ENCODE data around the gene SLC49A3. TPM values are rescaled to one million over a fixed set of nuclear protein-coding genes. Genes with fewer than 3 reads are reported as not detected.
A peak's percentile ranks its signal among the peaks of the same experiment; 100 is the strongest.

SLC49A3 gene
- total and polyA plus RNA-seq, 2 experiments from 2014 or later, result 1.9 to 2.3 TPM

DNA sequence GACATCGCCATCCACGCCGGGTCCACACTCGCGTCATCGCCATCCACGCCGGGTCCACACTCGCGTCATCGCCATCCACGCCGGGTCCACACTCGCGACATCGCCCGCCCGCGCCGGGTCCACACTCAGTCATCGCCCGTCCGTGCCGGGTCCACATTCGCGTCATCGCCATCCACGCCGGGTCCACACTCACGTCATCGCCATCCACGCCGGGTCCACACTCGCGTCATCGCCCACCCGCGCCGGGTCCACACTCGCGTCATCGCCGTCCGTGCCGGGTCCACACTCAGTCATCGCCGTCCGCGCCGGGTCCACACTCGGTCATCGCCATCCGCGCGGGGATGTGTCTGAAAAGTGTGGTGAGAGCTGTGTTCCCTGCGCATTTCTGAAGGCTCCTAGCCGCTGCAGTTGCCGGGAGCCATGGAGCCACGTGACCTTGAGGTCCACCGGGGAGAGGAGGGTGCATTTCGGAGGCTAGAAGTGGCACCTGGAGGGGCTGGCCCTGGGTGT is 34.0 kb upstream of the SLC49A3 start:
- H3K27ac ChIP-seq, result peak overlapping the region; percentile 30
- TF ChIP-seq, protein P1, sequence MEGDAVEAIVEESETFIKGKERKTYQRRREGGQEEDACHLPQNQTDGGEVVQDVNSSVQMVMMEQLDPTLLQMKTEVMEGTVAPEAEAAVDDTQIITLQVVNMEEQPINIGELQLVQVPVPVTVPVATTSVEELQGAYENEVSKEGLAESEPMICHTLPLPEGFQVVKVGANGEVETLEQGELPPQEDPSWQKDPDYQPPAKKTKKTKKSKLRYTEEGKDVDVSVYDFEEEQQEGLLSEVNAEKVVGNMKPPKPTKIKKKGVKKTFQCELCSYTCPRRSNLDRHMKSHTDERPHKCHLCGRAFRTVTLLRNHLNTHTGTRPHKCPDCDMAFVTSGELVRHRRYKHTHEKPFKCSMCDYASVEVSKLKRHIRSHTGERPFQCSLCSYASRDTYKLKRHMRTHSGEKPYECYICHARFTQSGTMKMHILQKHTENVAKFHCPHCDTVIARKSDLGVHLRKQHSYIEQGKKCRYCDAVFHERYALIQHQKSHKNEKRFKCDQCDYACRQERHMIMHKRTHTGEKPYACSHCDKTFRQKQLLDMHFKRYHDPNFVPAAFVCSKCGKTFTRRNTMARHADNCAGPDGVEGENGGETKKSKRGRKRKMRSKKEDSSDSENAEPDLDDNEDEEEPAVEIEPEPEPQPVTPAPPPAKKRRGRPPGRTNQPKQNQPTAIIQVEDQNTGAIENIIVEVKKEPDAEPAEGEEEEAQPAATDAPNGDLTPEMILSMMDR (IDR thresholded peaks at IDR 0.05; ENCODE audit: low read depth, low read length), result no peak
- H3K4me1 ChIP-seq (ENCODE audit: low read depth), result no peaks in the 10 kb centered on the region

DNA sequence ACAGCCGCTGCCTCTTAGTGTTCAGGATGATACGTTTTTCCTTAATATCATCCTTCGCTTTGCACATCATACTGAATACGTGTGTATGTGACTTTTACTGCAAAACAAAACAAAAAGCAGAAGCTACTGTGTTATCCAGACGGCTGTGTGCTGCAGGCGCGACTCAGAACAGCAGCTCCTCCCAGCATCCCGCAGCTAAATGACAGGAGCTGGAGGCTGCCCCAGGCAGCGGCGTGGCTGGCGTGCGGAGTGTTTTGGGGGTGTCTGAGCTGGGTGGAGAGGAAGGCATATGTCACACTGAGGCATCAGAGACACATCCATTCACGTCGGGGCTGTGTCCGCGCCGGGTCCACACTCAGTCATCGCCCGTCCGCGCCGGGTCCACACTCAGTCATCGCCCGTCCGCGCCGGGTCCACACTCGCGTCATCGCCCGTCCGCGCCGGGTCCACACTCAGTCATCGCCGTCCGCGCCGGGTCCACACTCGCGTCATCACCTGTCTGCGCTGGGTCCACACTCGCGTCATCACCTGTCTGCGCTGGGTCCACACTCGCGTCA is 33.3 kb upstream of the SLC49A3 start:
- Histone ChIP-seq H3K4me3 (no peak overlapping the region), H3K27ac (no peak overlapping the region), H3K4me1 (ENCODE audit: low read depth) (no peaks in the 10 kb centered on the region), H3K27me3 (no peaks in the 10 kb centered on the region), H3K9me3 (ENCODE audit: low read depth) (no peaks in the 10 kb centered on the region), H3K36me3 (no peaks in the 10 kb centered on the region)
- TF ChIP-seq, protein P1 (IDR thresholded peaks at IDR 0.05; ENCODE audit: low read depth, low read length), result no peak
- DNase-seq (ENCODE audit: low read depth in 1 of 2, low spot score in 1 of 2), result no peak

More for the DNA sequence above, 34.0 kb upstream of the SLC49A3 start:
- no peak for DNase-seq (ENCODE audit: low read depth in 1 of 2, low spot score in 1 of 2)
- H3K9me3 ChIP-seq (ENCODE audit: low read depth), result no peaks in the 10 kb centered on the region
- H3K4me3 ChIP-seq, result no peak overlapping the region
- no peaks in the 10 kb centered on the region for H3K27me3 ChIP-seq
- no peaks in the 10 kb centered on the region for H3K36me3 ChIP-seq

DNA sequence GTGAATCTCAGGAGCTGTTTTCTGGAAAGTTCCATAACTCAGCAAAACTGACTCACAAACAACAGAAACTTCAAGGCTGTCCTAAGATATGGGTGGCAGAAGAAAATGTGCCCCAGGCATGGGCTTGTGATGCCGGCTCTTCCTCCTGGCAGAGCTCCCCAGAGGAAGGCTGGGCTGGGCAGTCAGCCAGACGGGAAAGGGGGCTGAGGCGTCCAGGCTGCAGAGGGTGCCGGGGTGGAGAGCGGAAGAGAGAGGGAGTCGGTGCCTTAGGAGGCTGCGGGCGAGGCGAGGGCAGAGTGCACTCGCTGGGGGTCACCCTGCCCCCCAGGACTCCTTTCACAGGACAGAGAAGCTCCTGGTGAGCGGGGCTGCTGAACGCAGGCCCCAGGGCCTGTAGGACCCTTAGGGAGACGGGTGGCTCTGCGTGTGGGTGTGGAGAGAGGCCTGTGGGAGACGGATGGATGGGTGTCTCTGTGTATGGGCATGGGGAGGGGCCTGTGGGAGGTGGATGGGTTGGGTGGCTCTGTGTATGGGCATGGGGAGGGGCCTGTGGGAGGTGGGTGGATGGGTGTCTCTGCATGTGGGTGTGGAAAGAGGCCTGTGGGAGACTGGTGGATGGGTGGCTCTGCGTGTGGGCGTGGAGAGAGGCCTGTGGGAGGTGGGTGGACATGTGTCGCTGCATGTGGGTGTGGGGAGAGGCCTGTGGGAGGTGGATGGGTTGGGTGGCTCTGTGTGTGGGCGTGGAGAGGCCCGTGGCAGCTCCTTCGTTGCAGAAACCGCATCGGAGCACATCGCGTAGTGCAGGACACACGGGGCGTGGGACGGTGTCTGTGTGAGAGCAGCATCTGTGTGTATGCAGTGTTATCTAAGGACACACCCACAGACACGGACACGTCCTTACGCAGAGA is 32.6 kb upstream of the SLC49A3 start:
- TF ChIP-seq, protein P1 (IDR thresholded peaks at IDR 0.05; ENCODE audit: low read depth, low read length), result no peak
- no peaks in the 10 kb centered on the region for H3K4me1 ChIP-seq (ENCODE audit: low read depth)
- no peaks in the 10 kb centered on the region for H3K36me3 ChIP-seq
- H3K27me3 ChIP-seq, result no peaks in the 10 kb centered on the region
- no peak overlapping the region for H3K4me3 ChIP-seq
- no peaks in the 10 kb centered on the region for H3K9me3 ChIP-seq (ENCODE audit: low read depth)
- peak in 1 of 2 donors; percentile 62 for DNase-seq (ENCODE audit: low read depth in 1 of 2, low spot score in 1 of 2)
- peak overlapping the region; percentile 28 for H3K27ac ChIP-seq

DNA sequence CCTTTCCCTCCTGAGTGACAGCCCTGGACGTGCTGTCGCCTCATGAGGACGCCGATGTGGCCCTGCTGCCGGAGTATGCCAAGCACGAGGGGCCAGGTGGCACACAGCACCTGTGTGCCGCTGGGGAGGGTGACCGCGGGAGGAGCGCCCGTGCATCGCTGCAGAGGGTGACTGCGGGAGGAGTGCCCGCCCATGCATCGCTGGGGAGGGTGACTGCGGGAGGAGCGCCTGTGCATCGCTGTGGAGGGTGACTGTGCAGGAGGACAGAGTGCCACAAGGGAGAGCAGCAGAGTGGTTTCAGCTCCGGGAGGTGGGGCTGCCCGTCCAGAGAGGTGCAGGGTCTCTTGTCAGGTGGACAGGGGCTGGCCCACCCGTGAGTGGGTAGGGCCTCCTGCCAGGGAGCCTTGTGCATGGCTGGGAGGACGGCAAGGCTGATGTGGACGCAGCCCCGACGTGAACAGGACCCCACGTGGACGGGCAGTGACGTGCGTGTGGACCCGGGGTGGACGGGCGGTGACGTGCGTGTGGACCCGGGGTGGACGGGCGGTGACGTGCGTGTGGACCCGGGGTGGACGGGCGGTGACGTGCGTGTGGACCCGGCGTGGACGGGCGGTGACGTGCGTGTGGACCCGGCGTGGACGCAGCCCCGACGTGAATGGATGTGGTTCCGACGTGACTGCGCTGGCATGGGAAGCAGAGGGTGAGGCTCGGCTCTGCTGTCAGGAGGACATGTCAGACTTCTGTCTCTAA is 31.3 kb upstream of the SLC49A3 start:
- H3K36me3 ChIP-seq, result no peaks in the 10 kb centered on the region
- no peak overlapping the region for H3K4me3 ChIP-seq
- TF ChIP-seq, protein P1 (IDR thresholded peaks at IDR 0.05; ENCODE audit: low read depth, low read length), result no peak
- DNase-seq (ENCODE audit: low read depth in 1 of 2, low spot score in 1 of 2), result no peak
- no peaks in the 10 kb centered on the region for H3K9me3 ChIP-seq (ENCODE audit: low read depth)
- H3K27ac ChIP-seq, result no peak overlapping the region
- no peaks in the 10 kb centered on the region for H3K4me1 ChIP-seq (ENCODE audit: low read depth)
- no peaks in the 10 kb centered on the region for H3K27me3 ChIP-seq

DNA sequence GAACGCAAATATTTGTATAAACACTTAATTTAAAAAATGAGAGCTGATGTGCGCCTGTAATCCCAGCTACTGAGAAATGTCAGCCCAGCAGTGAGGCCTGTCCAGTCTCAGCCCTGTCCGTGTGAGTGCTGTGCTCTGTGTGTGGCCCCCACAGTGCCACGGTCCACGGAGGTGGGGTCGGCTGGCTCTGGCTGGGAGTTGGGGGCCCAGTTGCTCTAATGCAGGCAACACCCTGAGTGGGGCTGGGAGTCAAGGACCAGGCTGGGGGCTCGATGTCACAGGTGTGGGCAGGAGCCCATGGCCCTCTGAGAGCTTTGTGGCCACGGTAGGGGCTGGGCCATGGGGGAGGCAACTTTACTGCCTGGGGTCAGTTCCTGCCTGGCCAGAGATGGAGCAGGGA is 29.5 kb upstream of the SLC49A3 start:
- Histone ChIP-seq H3K27me3 (no peaks in the 10 kb centered on the region), H3K27ac (peak overlapping the region; percentile 62), H3K4me1 (ENCODE audit: low read depth) (no peaks in the 10 kb centered on the region), H3K36me3 (no peaks in the 10 kb centered on the region), H3K4me3 (no peak overlapping the region), H3K9me3 (ENCODE audit: low read depth) (no peaks in the 10 kb centered on the region)
- DNase-seq (ENCODE audit: low read depth in 1 of 2, low spot score in 1 of 2), result no peak
- TF ChIP-seq, protein P1 (IDR thresholded peaks at IDR 0.05; ENCODE audit: low read depth, low read length), result no peak
